ENCODE data around the gene C19orf38. TPM values are rescaled to one million over a fixed set of nuclear protein-coding genes. Genes with fewer than 3 reads are reported as not detected.

C19orf38 gene
- polyA plus RNA-seq, 1 experiment = 0.45 TPM

GRCh38 chr19:10839114-10840050 lies 8.8 kb upstream of the C19orf38 start:
- H3K27ac ChIP-seq (ENCODE audit: low read depth, low read length) = no peak overlapping the region
- peaks cover 12% of the 10 kb centered on the region for H3K9me3 ChIP-seq (ENCODE audit: control insufficient read depth, insufficient read depth, low read length)
- H3K27me3 ChIP-seq (ENCODE audit: control insufficient read depth, insufficient read depth, low read length) = no peaks in the 10 kb centered on the region
- H3K4me3 ChIP-seq (ENCODE audit: low read depth, low read length) = no peak overlapping the region
- POLR2A ChIA-PET = no interaction called here
- TF ChIP-seq CTCF (IDR thresholded peaks at IDR 0.05; ENCODE audit: low read depth, low read length) = no peak
- no peak for DNase-seq (ENCODE audit: low read depth, low spot score)
- CTCF ChIA-PET = interaction anchor here (0.6 to 1.3 kb wide), 4 partner anchors 19 to 103 kb away, joined by 3 to 4 read pairs (median 4); no protein-coding TSS in a partner anchor

DNA sequence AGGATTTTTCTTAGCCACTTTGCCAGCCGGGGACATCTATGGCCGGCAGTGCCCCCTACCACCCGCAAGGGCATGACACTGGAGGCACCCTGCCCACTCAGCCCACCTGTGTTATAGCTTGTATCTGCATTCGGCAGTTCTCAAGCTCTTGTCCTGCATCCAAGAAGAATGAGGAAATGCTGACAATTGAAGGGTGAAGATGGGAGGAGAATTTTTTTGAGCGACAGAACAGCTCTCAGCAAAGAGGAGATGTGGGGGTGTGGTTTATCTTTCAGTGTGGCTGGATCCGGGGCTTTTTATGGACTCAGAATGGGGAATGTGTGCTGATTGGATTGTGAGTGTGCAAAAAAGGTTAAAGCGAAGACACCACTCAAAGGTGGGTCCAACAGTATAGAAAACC lies 5.4 kb upstream of the C19orf38 start:
- no peak for TF ChIP-seq CTCF (IDR thresholded peaks at IDR 0.05; ENCODE audit: low read depth, low read length)
- peaks cover 5% of the 10 kb centered on the region; the same call in 1 of the 2 replicates for H3K9me3 ChIP-seq (ENCODE audit: control insufficient read depth, insufficient read depth, low read length)
- ChIA-PET POLR2A (no interaction called here), CTCF (interaction anchor here (1.0 to 1.6 kb wide), 2 partner anchors 15 to 28 kb away, joined by 3 to 12 read pairs; no protein-coding TSS in a partner anchor)
- DNase-seq (ENCODE audit: low read depth, low spot score) = no peak
- H3K4me3 ChIP-seq (ENCODE audit: low read depth, low read length) = no peak overlapping the region
- H3K27ac ChIP-seq (ENCODE audit: low read depth, low read length) = no peak overlapping the region
- H3K27me3 ChIP-seq (ENCODE audit: control insufficient read depth, insufficient read depth, low read length) = peaks cover 4% of the 10 kb centered on the region

DNA sequence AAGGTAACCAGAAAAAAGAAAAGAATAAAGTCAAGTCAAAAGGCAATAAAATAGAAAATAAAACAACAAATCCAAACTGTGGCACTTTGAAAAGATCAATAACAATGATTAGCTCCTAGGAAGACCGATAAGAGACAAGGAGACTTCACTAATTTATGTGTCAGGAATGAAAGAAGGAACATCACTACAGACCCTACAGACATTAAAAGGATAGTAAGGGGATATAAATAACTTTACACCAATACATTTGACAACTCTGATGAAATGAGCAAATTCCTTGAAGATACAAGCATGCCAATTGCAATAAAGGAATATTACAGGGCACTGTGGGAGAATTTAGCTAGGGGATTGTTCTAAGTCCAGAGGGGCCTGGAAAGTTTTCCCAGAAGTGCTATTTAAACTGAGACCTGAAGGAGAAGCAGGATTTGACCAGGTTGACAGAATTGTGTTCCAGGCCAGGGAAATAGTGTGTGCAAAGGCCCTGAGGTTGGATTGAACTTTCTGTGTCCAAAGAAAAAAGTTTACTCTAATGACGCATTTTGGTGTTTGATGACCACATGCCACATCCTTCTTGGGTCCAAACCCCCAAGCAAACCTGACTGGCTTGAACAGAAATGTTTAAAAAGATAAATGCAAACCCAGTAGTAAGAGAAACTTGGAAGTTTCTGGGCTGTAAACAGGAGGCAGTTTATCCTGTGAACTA lies 1.6 kb upstream of the C19orf38 start:
- no peak for DNase-seq (ENCODE audit: low read depth, low spot score)
- ChIA-PET POLR2A (no interaction called here), CTCF (interaction anchor here (0.6 to 1.9 kb wide), 4 partner anchors 12 to 64 kb away, joined by 3 to 23 read pairs (median 10); partner anchors contain the start of gene CARM1)
- Histone ChIP-seq H3K27me3 (ENCODE audit: control insufficient read depth, insufficient read depth, low read length) (peaks cover 4% of the 10 kb centered on the region), H3K9me3 (ENCODE audit: control insufficient read depth, insufficient read depth, low read length) (peaks cover 5% of the 10 kb centered on the region; the same call in 1 of the 2 replicates), H3K27ac (ENCODE audit: low read depth, low read length) (no peak overlapping the region), H3K4me3 (ENCODE audit: low read depth, low read length) (no peak overlapping the region)
- TF ChIP-seq CTCF (IDR thresholded peaks at IDR 0.05; ENCODE audit: low read depth, low read length) = no peak

DNA sequence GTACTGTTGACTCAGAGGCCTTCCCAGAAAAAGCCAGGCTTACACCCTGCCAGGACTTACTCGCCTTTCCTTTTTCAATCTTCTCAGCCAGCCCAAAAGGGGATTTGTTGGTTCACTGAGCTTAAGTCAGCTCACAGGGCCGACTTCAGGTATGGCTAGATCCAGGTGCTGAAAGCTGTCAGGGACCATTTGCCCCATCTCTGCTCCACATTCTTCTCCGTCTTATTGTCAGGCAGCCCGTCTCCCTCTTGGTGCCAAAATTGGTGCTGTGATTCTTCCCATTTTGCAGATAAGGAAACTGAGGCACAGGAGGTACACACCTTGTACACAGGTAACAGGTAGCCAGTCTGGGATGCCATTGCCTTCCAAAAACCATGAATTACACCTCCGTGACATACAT lies 2.4 kb downstream of the C19orf38 start:
- TF ChIP-seq CTCF (IDR thresholded peaks at IDR 0.05; ENCODE audit: low read depth, low read length) = no peak
- ChIA-PET POLR2A (no interaction called here), CTCF (interaction anchor here (1.0 to 10.5 kb wide), 4 partner anchors 8 to 21 kb away, joined by 3 to 116 read pairs (median 4); partner anchors contain the start of genes CARM1 and TMED1)
- no peak for DNase-seq (ENCODE audit: low read depth, low spot score)
- Histone ChIP-seq H3K9me3 (ENCODE audit: control insufficient read depth, insufficient read depth, low read length) (peaks cover 5% of the 10 kb centered on the region; the same call in 1 of the 2 replicates), H3K27ac (ENCODE audit: low read depth, low read length) (no peak overlapping the region), H3K4me3 (ENCODE audit: low read depth, low read length) (no peak overlapping the region), H3K27me3 (ENCODE audit: control insufficient read depth, insufficient read depth, low read length) (peaks cover 4% of the 10 kb centered on the region)
